ENCODE measurements around the gene MITD1. TPM values are rescaled to one million over a fixed set of nuclear protein-coding genes. Genes with fewer than 3 reads are reported as not detected.

MITD1 gene
- total RNA-seq = 16.0 TPM
- long read RNA-seq, partial matches to known transcripts = 0 of 6 reads
- long read RNA-seq, other reads (novel, unspliced or antisense) = 1 of 6 reads

- intact Hi-C loops (cut with micrococcal nuclease) = no loop called here
- H3K4me3 ChIP-seq = peak within 1 kb of the TSS; percentile 87
- no peaks in the 10 kb centered on the region for H3K27me3 ChIP-seq (ENCODE audit: low read depth)
- H3K9me3 ChIP-seq (replicated peaks) = no peaks in the 10 kb centered on the region
- H3K36me3 ChIP-seq = peaks cover 6% of the 10 kb centered on the region
- peaks cover 58% of the 10 kb centered on the region for H3K4me1 ChIP-seq
- H3K27ac ChIP-seq (replicated peaks) = peak within 1 kb of the TSS; percentile 84
- TF ChIP-seq CTCF (IDR thresholded peaks at IDR 0.05; ENCODE audit: borderline replicate concordance) = no peak
- peak; percentile 90 for DNase-seq
Measured at GRCh38 chr2:99180755-99181623, at the start of gene MITD1, which contains the start of gene MRPL30. Gene MITD1, minus strand, starts transcription at chr2:99181058. Its CDS starts 77 bp downstream, at chr2:99180981. Gene MRPL30, plus strand, starts transcription at chr2:99181184. Its CDS starts 5,020 bp downstream, at chr2:99186204.

GRCh38 chr2:99217929-99218501 is 37.2 kb upstream of the MITD1 start:
- H3K4me1 ChIP-seq = no peaks in the 10 kb centered on the region
- peaks cover 6% of the 10 kb centered on the region for H3K36me3 ChIP-seq
- H3K27me3 ChIP-seq (ENCODE audit: low read depth) = no peaks in the 10 kb centered on the region
- H3K9me3 ChIP-seq (replicated peaks) = no peaks in the 10 kb centered on the region
- TF ChIP-seq CTCF (IDR thresholded peaks at IDR 0.05; ENCODE audit: borderline replicate concordance) = no peak
- intact Hi-C loops (cut with micrococcal nuclease) = no loop called here
- H3K27ac ChIP-seq (replicated peaks) = no peak overlapping the region
- no peak for DNase-seq
- no peak overlapping the region for H3K4me3 ChIP-seq

- H3K4me3 ChIP-seq = no peak overlapping the region
- peaks cover 6% of the 10 kb centered on the region for H3K36me3 ChIP-seq
- no peak overlapping the region for H3K27ac ChIP-seq (replicated peaks)
- no peak for TF ChIP-seq CTCF (IDR thresholded peaks at IDR 0.05; ENCODE audit: borderline replicate concordance)
- no peaks in the 10 kb centered on the region for H3K27me3 ChIP-seq (ENCODE audit: low read depth)
- no peaks in the 10 kb centered on the region for H3K4me1 ChIP-seq
- intact Hi-C loops (cut with micrococcal nuclease) = no loop called here
- no peaks in the 10 kb centered on the region for H3K9me3 ChIP-seq (replicated peaks)
- DNase-seq = no peak
Measured at GRCh38 chr2:99216096-99216495, 35.2 kb upstream of the MITD1 start.

GRCh38 chr2:99205491-99205890 is 24.6 kb upstream of the MITD1 start:
- no peak for TF ChIP-seq CTCF (IDR thresholded peaks at IDR 0.05; ENCODE audit: borderline replicate concordance)
- H3K36me3 ChIP-seq = no peaks in the 10 kb centered on the region
- no peaks in the 10 kb centered on the region for H3K27me3 ChIP-seq (ENCODE audit: low read depth)
- H3K4me1 ChIP-seq = no peaks in the 10 kb centered on the region
- no peaks in the 10 kb centered on the region for H3K9me3 ChIP-seq (replicated peaks)
- H3K4me3 ChIP-seq = no peak overlapping the region
- intact Hi-C loops (cut with micrococcal nuclease) = no loop called here
- no peak for DNase-seq
- H3K27ac ChIP-seq (replicated peaks) = no peak overlapping the region

- peaks cover 13% of the 10 kb centered on the region for H3K36me3 ChIP-seq
- intact Hi-C loops (cut with micrococcal nuclease) = no loop called here
- no peaks in the 10 kb centered on the region for H3K27me3 ChIP-seq (ENCODE audit: low read depth)
- no peak for TF ChIP-seq CTCF (IDR thresholded peaks at IDR 0.05; ENCODE audit: borderline replicate concordance)
- H3K4me1 ChIP-seq = no peaks in the 10 kb centered on the region
- H3K27ac ChIP-seq (replicated peaks) = no peak overlapping the region
- DNase-seq = no peak
- no peaks in the 10 kb centered on the region for H3K9me3 ChIP-seq (replicated peaks)
- H3K4me3 ChIP-seq = no peak overlapping the region
Measured at GRCh38 chr2:99201959-99202678, 21.3 kb upstream of the MITD1 start.
